Spleen (tissue), 7 donors: ENCODE results near the gene CDON.

Source experiments
- CTCF ChIP-seq, 11 experiments: fragments of 200-600 bp in 7 of 11; fragments of 450-650 bp in 4 of 11; sonication (generic) in 4 of 11; IDR thresholded peaks in 8 of 11; conservative IDR thresholded peaks in 3 of 11; 1 replicate in 7 of 11; 2 replicates in 4 of 11; pipeline versions ENCODE4 v1.4.0 to v1.8.0; 2016 to 2021; ENCODE audit warnings: antibody characterized with exemption in 11 of 11, inconsistent platforms in 4 of 11, mild to moderate bottlenecking in 1 of 11
- POLR2A ChIP-seq, 3 donors: fragments of 450-650 bp; IDR thresholded peaks; one replicate each; pipeline ENCODE4 v1.5.1; 2017; ENCODE audit warnings: antibody characterized with exemption in 3 of 3, mild to moderate bottlenecking in 1 of 3
- POLR2AphosphoS5 ChIP-seq, 3 donors: sonication (generic); formaldehyde crosslinking; IDR thresholded peaks; one replicate each; pipeline ENCODE4 v1.5.1; 2017; ENCODE audit warnings: antibody characterized with exemption in 3 of 3
- donor health status: DM: no; HTN: no; CAD: no; lungs with moderate emphysema.
- donor health status: DM: no; HTN: no; CAD: no.
- donor health status: DM: no; HTN: no; CAD: no.

GRCh38 chr11:126011754-126012153, 50.9 kb downstream of the CDON start:
- TF ChIP-seq CTCF (IDR thresholded peaks at IDR 0.05 in 8 of 11, conservative IDR thresholded peaks at IDR 0.05 in 3 of 11) (no peak), POLR2A (IDR thresholded peaks at IDR 0.05) (no peak), POLR2AphosphoS5 (IDR thresholded peaks at IDR 0.05) (no peak)
